Uterus (tissue), 4 donors: ENCODE measurements around the gene ACVR1C. TPM values are rescaled to one million over a fixed set of nuclear protein-coding genes. Genes with fewer than 3 reads are reported as not detected.
"Not testable (repeated sequence)": the region's sequence is repeated elsewhere in the genome, so short reads cannot be mapped to it uniquely, and the experiment has no call there.

ENCODE experiments used
- DNase-seq, 2 donors: peaks; one replicate each; pipeline ENCODE4 v3.0.0-alpha.2; 2019 to 2020
- H3K27ac ChIP-seq, 2 donors: fragments of 200-600 bp; sonication (generic); 1 replicate in 1 of 2; 2 replicates in 1 of 2; pipeline ENCODE4 v1.5.1; 2016 to 2018
- H3K27me3 ChIP-seq, 2 donors: fragments of 200-600 bp; sonication (generic); one replicate each; pipeline ENCODE4 v1.5.1; 2018 to 2019; ENCODE audit warnings: control low read depth in 1 of 2
- H3K36me3 ChIP-seq, 2 donors: fragments of 200-600 bp; sonication (generic); one replicate each; pipeline ENCODE4 v1.5.1; 2019; ENCODE audit warnings: control low read depth in 1 of 2
- H3K4me1 ChIP-seq, 2 donors: fragments of 200-600 bp; sonication (generic); one replicate each; pipeline ENCODE4 v1.5.1; 2018 to 2019; ENCODE audit warnings: control low read depth in 1 of 2
- H3K4me3 ChIP-seq, 2 donors: fragments of 200-600 bp; sonication (generic); 1 replicate in 1 of 2; 2 replicates in 1 of 2; pipeline ENCODE4 v1.5.1; 2018 to 2019; ENCODE audit warnings: mild to moderate bottlenecking in 1 of 2
- H3K9me3 ChIP-seq, 2 donors: fragments of 200-600 bp; sonication (generic); one replicate each; pipeline ENCODE4 v1.5.1; 2019; ENCODE audit warnings: control low read depth in 1 of 2
- CTCF ChIP-seq, 4 experiments: fragments of 200-600 bp in 2 of 4; fragments of 450-650 bp in 2 of 4; sonication (generic) in 2 of 4; IDR thresholded peaks; one replicate each; pipeline ENCODE4 v1.5.1; 2016 to 2019; ENCODE audit warnings: antibody characterized with exemption in 4 of 4, mild to moderate bottlenecking in 2 of 4, moderate library complexity in 1 of 4
- POLR2A ChIP-seq, 2 donors: fragments of 450-650 bp; IDR thresholded peaks; one replicate each; pipeline ENCODE4 v1.6.1; 2016; ENCODE audit warnings: antibody characterized with exemption in 2 of 2, mild to moderate bottlenecking in 1 of 2, moderate library complexity in 1 of 2
- intact Hi-C: fragments of 100-400 bp; cut with DNase I; formaldehyde crosslinking; loops from one replicate; pipeline ENCODE4 v1.15.1; 2023; ENCODE audit warnings: low total_unique reads
- total RNA-seq, 4 donors: library from RNA; depleted of rRNA in 3 of 4; stranded (reverse); fragments of >200 nt in 3 of 4; gene quantifications; one replicate each; pipeline versions ENCODE4 v1.1.0 to v1.2.4, GENCODE V29; 2014 to 2023
- donor health status: DM: yes; HTN: yes; CAD: no.

The ACVR1C gene
- total RNA-seq, 4 donors from 2014 or later = 0.51 to 1.2 (median 0.72) TPM

GRCh38 chr2:157592374-157592773 lies 36.3 kb downstream of the ACVR1C start:
- no peak overlapping the region for H3K27ac ChIP-seq
- intact Hi-C loops = no loop called here

GRCh38 chr2:157587576-157587975 lies 41.1 kb downstream of the ACVR1C start:
- Histone ChIP-seq H3K4me1 (no peaks in the 10 kb centered on the region), H3K27ac (no peak overlapping the region), H3K4me3 (no peak overlapping the region), H3K27me3 (no peaks in the 10 kb centered on the region), H3K9me3 (no peaks in the 10 kb centered on the region), H3K36me3 (no peaks in the 10 kb centered on the region)
- DNase-seq = no peak
- TF ChIP-seq POLR2A (IDR thresholded peaks at IDR 0.05) = no peak
- no peak for TF ChIP-seq CTCF (IDR thresholded peaks at IDR 0.05)
- intact Hi-C loops = no loop called here

More at GRCh38 chr2:157592374-157592773, 36.3 kb downstream of the ACVR1C start:
- TF ChIP-seq CTCF (IDR thresholded peaks at IDR 0.05) = no peak
- TF ChIP-seq POLR2A (IDR thresholded peaks at IDR 0.05) = no peak
- Histone ChIP-seq H3K27me3 (no peaks in the 10 kb centered on the region), H3K9me3 (no peaks in the 10 kb centered on the region), H3K36me3 (no peaks in the 10 kb centered on the region), H3K4me1 (no peaks in the 10 kb centered on the region), H3K4me3 (no peak overlapping the region)
- DNase-seq = no peak

- no peak for DNase-seq
These were observed 54.5 kb downstream of the ACVR1C start for GRCh38 chr2:157574165-157574564.

GRCh38 chr2:157572725-157573124 lies 55.9 kb downstream of the ACVR1C start:
- TF ChIP-seq POLR2A (IDR thresholded peaks at IDR 0.05) (no peak), CTCF (IDR thresholded peaks at IDR 0.05) (no peak)
- H3K4me3 ChIP-seq = no peak overlapping the region
- DNase-seq = no peak
- intact Hi-C loops = no loop called here
- H3K4me1 ChIP-seq = no peaks in the 10 kb centered on the region
- H3K9me3 ChIP-seq = no peaks in the 10 kb centered on the region
- no peaks in the 10 kb centered on the region for H3K36me3 ChIP-seq
- H3K27me3 ChIP-seq = no peaks in the 10 kb centered on the region
- H3K27ac ChIP-seq = no peak overlapping the region

More at GRCh38 chr2:157574165-157574564, 54.5 kb downstream of the ACVR1C start:
- intact Hi-C loops = no loop called here
- H3K27me3 ChIP-seq = no peaks in the 10 kb centered on the region
- no peak overlapping the region for H3K27ac ChIP-seq
- H3K4me3 ChIP-seq = no peak overlapping the region
- no peaks in the 10 kb centered on the region for H3K4me1 ChIP-seq
- H3K36me3 ChIP-seq = no peaks in the 10 kb centered on the region
- H3K9me3 ChIP-seq = no peaks in the 10 kb centered on the region
- no peak for TF ChIP-seq CTCF (IDR thresholded peaks at IDR 0.05)
- no peak for TF ChIP-seq POLR2A (IDR thresholded peaks at IDR 0.05)

GRCh38 chr2:157566623-157567022 lies 62.0 kb downstream of the ACVR1C start:
- H3K36me3 ChIP-seq, H3K4me3 ChIP-seq, H3K4me1 ChIP-seq, H3K27me3 ChIP-seq, intact Hi-C loops, H3K27ac ChIP-seq, DNase-seq, H3K9me3 ChIP-seq: not testable (repeated sequence)

- H3K36me3 ChIP-seq, intact Hi-C loops, H3K27me3 ChIP-seq, H3K9me3 ChIP-seq, DNase-seq, H3K27ac ChIP-seq, H3K4me1 ChIP-seq, H3K4me3 ChIP-seq: not testable (repeated sequence)
These were observed 62.6 kb downstream of the ACVR1C start for GRCh38 chr2:157566113-157566512.
